Measurements from ENCODE around the gene NLN. TPM values are rescaled to one million over a fixed set of nuclear protein-coding genes. Genes with fewer than 3 reads are reported as not detected.
A peak's percentile ranks its signal among the peaks of the same experiment; 100 is the strongest.

The NLN gene
- total and polyA plus RNA-seq, 2 of the 4 experiments (the other 2 are of a cell fraction): 19.1 to 37.1 TPM

DNA sequence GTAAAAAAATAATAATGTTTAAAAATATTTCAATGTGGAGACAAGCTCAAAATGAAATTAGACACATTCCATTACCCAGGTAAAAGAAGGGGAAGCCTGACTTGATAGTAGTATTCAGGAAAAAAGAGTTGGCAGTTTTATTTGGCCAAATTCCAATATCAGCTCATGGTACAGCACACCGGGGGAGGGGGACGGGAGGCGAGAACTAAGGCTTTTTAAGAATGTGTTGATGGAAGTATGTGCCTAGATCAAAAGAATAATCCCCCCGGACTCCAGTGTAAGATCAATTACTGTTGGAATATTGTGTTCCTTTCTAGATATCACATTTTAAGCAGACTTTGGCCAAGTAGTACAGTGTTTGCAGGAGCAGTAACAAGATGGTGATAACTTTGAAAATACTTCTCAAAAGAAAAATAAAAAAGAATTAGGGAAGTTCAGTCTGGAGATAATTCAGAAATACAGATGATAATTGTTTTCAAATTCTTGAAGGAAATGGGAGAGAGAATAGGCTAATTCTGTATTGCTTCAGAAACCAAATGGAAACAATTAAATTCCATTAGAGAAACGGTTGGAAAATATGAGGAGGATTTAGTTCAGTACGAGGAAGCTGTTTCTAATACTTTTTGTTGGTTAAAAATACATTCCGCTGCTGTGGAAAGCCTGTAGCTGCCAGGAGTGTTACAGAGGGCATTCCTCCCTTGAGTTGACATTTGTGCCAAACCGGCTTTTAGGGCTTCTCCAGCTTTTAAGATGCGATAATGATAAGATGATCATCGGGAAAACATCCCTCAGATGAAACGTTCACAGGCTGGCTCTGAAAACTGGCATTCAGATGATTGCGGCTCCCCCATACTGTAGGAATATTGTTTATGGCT is 106.3 kb downstream of the NLN start:
- Histone ChIP-seq H2AFZ (replicated peaks; ENCODE audit: low read length, poor library complexity) (peak overlapping the region; percentile 66), H3K27ac (ENCODE audit: insufficient read depth, low read length) (peak overlapping the region; percentile 61; the same call in 1 of the 2 replicates)
- intact Hi-C loops (cut with micrococcal nuclease): no loop called here

More for the DNA sequence above, 106.3 kb downstream of the NLN start:
- H3K56ac ChIP-seq (ENCODE audit: extremely low read depth, insufficient read depth, low read length): no peak overlapping the region
- H4K91ac ChIP-seq (ENCODE audit: insufficient read depth, low read depth, low read length): no peak overlapping the region
- peak overlapping the region; percentile 24; the same call in 1 of the 3 replicates for H2BK15ac ChIP-seq (ENCODE audit: low read depth, low read length)
- no peaks in the 10 kb centered on the region for H3K36me3 ChIP-seq (ENCODE audit: control insufficient read depth, insufficient read depth, low read length)
- peak; percentile 70 for ATAC-seq (ENCODE audit: low read depth)
- H3K9ac ChIP-seq (ENCODE audit: low read depth, low read length): peak overlapping the region; percentile 71
- no CpG with 5 or more reads among the region's 12 CpGs for WGBS, 2 experiments (ENCODE audit: extremely low coverage in 2 of 2, insufficient read length in 1 of 2)
- DNase-seq: peak; percentile 7
- no peak overlapping the region for H2AK9ac ChIP-seq (replicated peaks; ENCODE audit: low read depth, low read length, poor library complexity)
- no peak overlapping the region for H2BK20ac ChIP-seq (ENCODE audit: low read depth, low read length)
- peak overlapping the region; percentile 5; the same call in 1 of the 2 replicates for H3K4me3 ChIP-seq (ENCODE audit: insufficient read depth, low read depth, low read length)
- no peaks in the 10 kb centered on the region for H4K20me1 ChIP-seq (ENCODE audit: insufficient read depth, low read length)
- in situ Hi-C loops (cut with MboI; ENCODE audit: low sequenced_read_pairs) (no loop called here), dilution Hi-C loops (cut with HindIII; ENCODE audit: low sequenced_read_pairs, unreplicated experiment) (no loop called here)
- H3K23ac ChIP-seq (ENCODE audit: low read depth, low read length): peak overlapping the region; percentile 60
- CTCF ChIA-PET: interaction anchor here (1.2 kb wide), 1 partner anchor 101 kb away, joined by 3 read pairs; no protein-coding TSS in a partner anchor
- H3K14ac ChIP-seq (replicated peaks; ENCODE audit: low read depth, low read length): 0 out of 2 replicates have a peak overlapping the region, but pooled peaks have one; percentile 12
- H3K9me3 ChIP-seq (ENCODE audit: control insufficient read depth, insufficient read depth, low read length): no peaks in the 10 kb centered on the region
- TF ChIP-seq SMC3 (IDR thresholded peaks at IDR 0.05; ENCODE audit: low read depth, low read length) (no peak), MAFK (IDR thresholded peaks at IDR 0.05; ENCODE audit: low read depth, low read length) (no peak), NFE2L2 (IDR thresholded peaks at IDR 0.05; ENCODE audit: low read depth, low read length) (no peak)
- H4K8ac ChIP-seq (ENCODE audit: low read depth in 2 of 2, low read length in 2 of 2): peak overlapping the region in 1 of 2 experiments; percentile 10; a peak in 2 of 4 replicates
- H2BK5ac ChIP-seq (ENCODE audit: low read depth, low read length, poor library complexity, severe bottlenecking): peak overlapping the region; percentile 8
- no peak overlapping the region for H2AK5ac ChIP-seq (ENCODE audit: low read depth, low read length)
- H3K4me1 ChIP-seq (ENCODE audit: control insufficient read depth, insufficient read depth, low read length): peaks cover 8% of the 10 kb centered on the region
- no peak overlapping the region for H2BK120ac ChIP-seq (ENCODE audit: low read depth, low read length)
- POLR2A ChIA-PET (ENCODE audit: unreplicated experiment): no interaction called here
- H4K5ac ChIP-seq (ENCODE audit: low read depth, low read length): peak overlapping the region; percentile 26; the same call in 1 of the 2 replicates
- no peaks in the 10 kb centered on the region for H3K27me3 ChIP-seq (ENCODE audit: control insufficient read depth, insufficient read depth, low read length)
- peak overlapping the region; percentile 16; the same call in 1 of the 2 replicates for H3K4ac ChIP-seq (ENCODE audit: low read depth, low read length)
- no peaks in the 10 kb centered on the region; the same call in none of the 2 replicates for H3K9me1 ChIP-seq (ENCODE audit: insufficient read depth, low read length)
- no TSS peak for BruUV-seq (replicated peaks)
- no peaks in the 10 kb centered on the region for H3K79me1 ChIP-seq (ENCODE audit: low read depth in 1 of 2, low read length in 2 of 2)
- H3K4me2 ChIP-seq (ENCODE audit: low read depth, low read length): peak overlapping the region; percentile 53
- peak overlapping the region; percentile 74 for H3K18ac ChIP-seq (ENCODE audit: low read depth, low read length)
